HFFc6 (cell line): ENCODE data around the gene TPD52L1. TPM values are rescaled to one million over a fixed set of nuclear protein-coding genes. Genes with fewer than 3 reads are reported as not detected.
A peak's percentile ranks its signal among the peaks of the same experiment; 100 is the strongest.

Source experiments
- DNase-seq: peaks from one replicate; pipeline ENCODE4 v3.0.0-alpha.2; 2018
- H3K27ac Mint-ChIP-seq: 2 replicates; pipeline ENCODE4 v1.8.0; 2020; ENCODE audit warnings: mild to moderate bottlenecking, mixed read lengths
- H3K27me3 Mint-ChIP-seq: 2 replicates; pipeline ENCODE4 v1.8.0; 2021; ENCODE audit warnings: mild to moderate bottlenecking, moderate library complexity, mixed read lengths; ENCODE audit not compliant: insufficient read depth
- H3K36me3 Mint-ChIP-seq: 2 replicates; pipeline ENCODE4 v1.8.0; 2021; ENCODE audit warnings: low read depth, mixed read lengths
- H3K4me1 Mint-ChIP-seq: 2 replicates; pipeline ENCODE4 v1.8.0; 2020; ENCODE audit warnings: low read depth, mixed read lengths
- H3K4me3 Mint-ChIP-seq: 2 replicates; pipeline ENCODE4 v1.8.0; 2020; ENCODE audit warnings: mild to moderate bottlenecking, moderate library complexity, mixed read lengths
- H3K9me3 Mint-ChIP-seq: 2 replicates; pipeline ENCODE4 v1.8.0; 2020; ENCODE audit warnings: mild to moderate bottlenecking, mixed read lengths
- CTCF ChIP-seq: fragments of 200-600 bp; sonication (generic); IDR thresholded peaks from 2 replicates; pipeline ENCODE4 v1.5.0; 2021; ENCODE audit warnings: antibody characterized with exemption, mild to moderate bottlenecking
- total RNA-seq, 6 experiments: library from RNA; stranded (reverse); fragmentation: NEBNext Ultra II Directional; extraction: Animal tissue kit (Norgen Biotek cat#: 25700); gene quantifications; 2 replicates in 1 of 6; 3 replicates in 5 of 6; pipeline ENCODE4 v1.2.3, GENCODE V29; 2021

TPD52L1 gene
- total RNA-seq, 6 experiments from 2014 or later = 11.0 to 36.8 (median 11.7) TPM

GRCh38 chr6:125198398-125198937 is 44.9 kb downstream of the TPD52L1 start:
- no peaks in the 10 kb centered on the region for H3K27me3 Mint-ChIP-seq
- H3K27ac Mint-ChIP-seq = no peak overlapping the region
- no peaks in the 10 kb centered on the region for H3K9me3 Mint-ChIP-seq
- H3K4me3 Mint-ChIP-seq = no peak overlapping the region
- peaks cover 71% of the 10 kb centered on the region for H3K4me1 Mint-ChIP-seq
- no peaks in the 10 kb centered on the region for H3K36me3 Mint-ChIP-seq
- no peak for DNase-seq
- TF ChIP-seq CTCF = no peak

- H3K27ac Mint-ChIP-seq = peak overlapping the region; percentile 19; the same call in 1 of the 2 replicates
- H3K4me1 Mint-ChIP-seq = peaks cover 65% of the 10 kb centered on the region
- no peak overlapping the region; the same call in 1 of the 2 replicates for H3K4me3 Mint-ChIP-seq
- DNase-seq = no peak
- no peaks in the 10 kb centered on the region for H3K36me3 Mint-ChIP-seq
- H3K27me3 Mint-ChIP-seq = no peaks in the 10 kb centered on the region
- TF ChIP-seq CTCF = no peak
- H3K9me3 Mint-ChIP-seq = no peaks in the 10 kb centered on the region
Observed at GRCh38 chr6:125200941-125201340, 47.4 kb downstream of the TPD52L1 start.

- H3K36me3 Mint-ChIP-seq = no peaks in the 10 kb centered on the region
- DNase-seq = peak; percentile 88
- no peaks in the 10 kb centered on the region for H3K9me3 Mint-ChIP-seq
- TF ChIP-seq CTCF = no peak
- peaks cover 58% of the 10 kb centered on the region for H3K4me1 Mint-ChIP-seq
- H3K27me3 Mint-ChIP-seq = no peaks in the 10 kb centered on the region
- peak overlapping the region; percentile 76 for H3K4me3 Mint-ChIP-seq
- peak overlapping the region; percentile 93 for H3K27ac Mint-ChIP-seq
Observed at GRCh38 chr6:125201961-125202729, 48.6 kb downstream of the TPD52L1 start.

GRCh38 chr6:125203395-125203794 is 49.8 kb downstream of the TPD52L1 start:
- H3K4me1 Mint-ChIP-seq = peaks cover 55% of the 10 kb centered on the region
- H3K27ac Mint-ChIP-seq = peak overlapping the region; percentile 93
- no peak for TF ChIP-seq CTCF
- H3K4me3 Mint-ChIP-seq = peak overlapping the region; percentile 21; the same call in 1 of the 2 replicates
- no peaks in the 10 kb centered on the region for H3K27me3 Mint-ChIP-seq
- DNase-seq = peak; percentile 28
- H3K9me3 Mint-ChIP-seq = no peaks in the 10 kb centered on the region
- H3K36me3 Mint-ChIP-seq = no peaks in the 10 kb centered on the region

- peaks cover 46% of the 10 kb centered on the region for H3K4me1 Mint-ChIP-seq
- H3K4me3 Mint-ChIP-seq = no peak overlapping the region
- TF ChIP-seq CTCF = no peak
- H3K9me3 Mint-ChIP-seq = no peaks in the 10 kb centered on the region
- no peak for DNase-seq
- H3K27me3 Mint-ChIP-seq = no peaks in the 10 kb centered on the region; the same call in 1 of the 2 replicates
- H3K36me3 Mint-ChIP-seq = no peaks in the 10 kb centered on the region
- H3K27ac Mint-ChIP-seq = no peak overlapping the region
Observed at GRCh38 chr6:125205931-125206330, 52.4 kb downstream of the TPD52L1 start.
